HEK293T (cell line): ENCODE data around the gene SF3B2.

ENCODE experiments used
- ARNT ChIP-seq: fragments of 450-650 bp; IDR thresholded peaks from 2 replicates; pipeline ENCODE4 v1.6.1; 2017; ENCODE audit warnings: mild to moderate bottlenecking
- BHLHE40 ChIP-seq: fragments of 450-650 bp; IDR thresholded peaks from 2 replicates; pipeline ENCODE4 v1.6.1; 2016; ENCODE audit warnings: mild to moderate bottlenecking, moderate library complexity, borderline replicate concordance
- ELF4 ChIP-seq: fragments of 450-650 bp; IDR thresholded peaks from 2 replicates; pipeline ENCODE4 v1.6.1; 2017; ENCODE audit warnings: antibody characterized with exemption
- FOXA1 ChIP-seq: fragments of 450-650 bp; IDR thresholded peaks from 2 replicates; pipeline ENCODE4 v1.6.1; 2016; ENCODE audit warnings: mild to moderate bottlenecking
- HDGF ChIP-seq: fragments of 450-650 bp; IDR thresholded peaks from 2 replicates; pipeline ENCODE4 v1.6.1; 2017; ENCODE audit warnings: antibody characterized with exemption, borderline replicate concordance
- SP1 ChIP-seq: fragments of 450-650 bp; IDR thresholded peaks from 2 replicates; pipeline ENCODE4 v1.6.1; 2017
- SUZ12 ChIP-seq: fragments of 450-650 bp; IDR thresholded peaks from 2 replicates; pipeline ENCODE4 v1.6.1; 2016; ENCODE audit warnings: mild to moderate bottlenecking
- TARDBP ChIP-seq: fragments of 450-650 bp; IDR thresholded peaks from 2 replicates; pipeline ENCODE4 v1.6.1; 2016
- ZNF384 ChIP-seq: fragments of 450-650 bp; IDR thresholded peaks from 2 replicates; pipeline ENCODE4 v1.6.1; 2016

GRCh38 chr11:66002648-66003225 is 49.4 kb upstream of the SF3B2 start:
- TF ChIP-seq SP1 (no peak), BHLHE40 (no peak), TARDBP (no peak), FOXA1 (no peak), HDGF (no peak), ELF4 (no peak), ZNF384 (no peak), SUZ12 (no peak), ARNT (no peak)
